NCI-H226 (cell line): Measurements from ENCODE around the gene MET.
"Not testable (repeated sequence)": the region's sequence is repeated elsewhere in the genome, so short reads cannot be mapped to it uniquely, and the experiment has no call there.

Source experiments
- DNase-seq: peaks from one replicate; pipeline ENCODE4 v3.0.0-alpha.2; 2015

MET gene

DNA sequence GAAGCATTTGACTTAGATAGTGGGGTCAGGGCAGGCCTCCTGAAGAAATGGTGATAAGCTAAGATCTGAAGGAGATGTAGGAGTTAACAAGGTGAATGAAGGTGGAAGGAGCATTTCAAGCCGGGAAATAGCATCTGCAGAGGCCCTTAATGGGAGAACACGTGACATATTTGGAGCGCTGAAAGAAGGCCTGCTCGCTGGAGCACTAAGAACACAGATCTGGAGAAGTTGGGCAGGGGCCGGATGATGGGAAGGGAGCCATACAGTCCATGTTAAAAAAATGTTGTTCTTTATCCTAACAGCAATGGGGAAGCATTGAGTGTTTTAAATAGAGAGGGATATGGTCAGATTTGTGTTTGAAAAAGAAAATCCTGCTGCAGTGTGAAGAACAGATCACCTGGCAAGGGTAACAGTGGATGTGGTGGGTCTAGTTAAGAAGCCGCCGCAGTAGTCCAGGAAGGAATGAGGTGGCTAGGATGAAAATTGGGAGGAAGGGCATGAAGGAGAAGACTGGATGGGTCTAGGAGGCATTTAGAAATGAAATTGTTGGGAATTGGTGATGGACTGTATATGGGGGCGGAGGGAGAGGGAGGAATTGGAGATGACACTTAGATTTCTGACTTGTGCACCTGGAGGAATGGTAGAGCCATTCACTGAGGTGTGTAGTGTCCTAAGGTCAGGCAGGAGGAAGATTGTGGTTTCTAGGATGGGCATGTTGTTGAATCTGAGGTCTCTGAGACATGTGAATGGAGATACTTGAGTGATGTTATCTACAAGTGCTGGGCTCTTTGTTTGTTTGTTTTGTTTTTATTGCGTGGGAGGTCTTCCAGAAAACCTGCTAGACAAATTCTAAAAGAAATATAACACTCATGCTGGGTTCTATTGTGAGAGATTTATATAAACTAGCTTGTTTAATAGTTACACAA is 58.4 kb downstream of the MET start:
- no peak for DNase-seq

DNA sequence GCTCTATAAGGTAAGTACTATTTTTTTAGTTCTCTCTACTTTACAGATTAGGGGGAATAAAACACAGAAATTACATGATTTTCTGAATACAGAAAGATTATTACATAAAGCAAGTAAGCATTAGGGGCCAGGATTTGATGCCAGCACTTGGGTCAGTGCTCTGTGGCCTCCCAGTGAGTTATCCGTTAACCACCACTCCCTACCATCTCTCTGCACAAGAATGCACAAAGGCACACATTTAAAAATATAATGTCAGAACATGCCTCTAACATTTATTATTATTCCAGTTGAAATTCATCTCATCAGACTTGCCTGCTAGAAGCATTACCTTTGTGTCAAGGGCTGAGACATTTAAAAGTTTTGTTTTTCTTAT is 59.0 kb downstream of the MET start:
- no peak for DNase-seq

DNA sequence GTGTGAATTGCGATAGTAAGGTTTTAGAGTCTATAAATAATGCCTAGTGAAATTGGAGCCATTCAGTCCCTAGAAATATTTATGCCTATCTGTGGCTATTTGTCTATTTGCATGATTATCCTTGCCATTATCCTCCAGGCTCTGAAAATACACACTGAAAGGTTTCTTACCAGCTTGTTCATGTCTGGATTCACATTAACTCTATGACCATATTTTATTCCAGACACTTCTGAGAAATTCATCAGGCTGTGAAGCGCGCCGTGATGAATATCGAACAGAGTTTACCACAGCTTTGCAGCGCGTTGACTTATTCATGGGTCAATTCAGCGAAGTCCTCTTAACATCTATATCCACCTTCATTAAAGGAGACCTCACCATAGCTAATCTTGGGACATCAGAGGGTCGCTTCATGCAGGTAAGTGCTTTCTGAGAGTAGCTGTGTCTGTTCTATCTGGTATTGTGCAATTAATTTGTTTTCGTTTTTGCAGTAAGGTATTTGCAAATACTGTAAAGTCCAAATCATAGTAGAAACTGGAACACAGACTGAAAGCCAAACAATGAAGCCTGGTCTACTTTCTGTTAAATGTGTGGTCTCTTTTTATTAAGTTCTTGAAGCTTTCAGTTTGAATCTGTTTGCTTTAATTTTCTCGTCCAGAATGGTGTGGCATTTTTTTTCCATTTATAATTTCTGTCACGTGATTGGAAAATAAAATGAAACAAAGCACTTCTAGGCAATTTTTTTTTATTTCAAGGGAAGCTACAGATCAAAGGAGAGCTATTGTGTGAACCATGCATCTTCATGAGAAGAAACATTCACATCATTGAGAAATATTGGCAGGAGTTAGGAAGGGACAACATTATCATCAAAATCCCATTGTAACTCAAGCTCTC is 59.7 kb downstream of the MET start:
- DNase-seq, result no peak

DNA sequence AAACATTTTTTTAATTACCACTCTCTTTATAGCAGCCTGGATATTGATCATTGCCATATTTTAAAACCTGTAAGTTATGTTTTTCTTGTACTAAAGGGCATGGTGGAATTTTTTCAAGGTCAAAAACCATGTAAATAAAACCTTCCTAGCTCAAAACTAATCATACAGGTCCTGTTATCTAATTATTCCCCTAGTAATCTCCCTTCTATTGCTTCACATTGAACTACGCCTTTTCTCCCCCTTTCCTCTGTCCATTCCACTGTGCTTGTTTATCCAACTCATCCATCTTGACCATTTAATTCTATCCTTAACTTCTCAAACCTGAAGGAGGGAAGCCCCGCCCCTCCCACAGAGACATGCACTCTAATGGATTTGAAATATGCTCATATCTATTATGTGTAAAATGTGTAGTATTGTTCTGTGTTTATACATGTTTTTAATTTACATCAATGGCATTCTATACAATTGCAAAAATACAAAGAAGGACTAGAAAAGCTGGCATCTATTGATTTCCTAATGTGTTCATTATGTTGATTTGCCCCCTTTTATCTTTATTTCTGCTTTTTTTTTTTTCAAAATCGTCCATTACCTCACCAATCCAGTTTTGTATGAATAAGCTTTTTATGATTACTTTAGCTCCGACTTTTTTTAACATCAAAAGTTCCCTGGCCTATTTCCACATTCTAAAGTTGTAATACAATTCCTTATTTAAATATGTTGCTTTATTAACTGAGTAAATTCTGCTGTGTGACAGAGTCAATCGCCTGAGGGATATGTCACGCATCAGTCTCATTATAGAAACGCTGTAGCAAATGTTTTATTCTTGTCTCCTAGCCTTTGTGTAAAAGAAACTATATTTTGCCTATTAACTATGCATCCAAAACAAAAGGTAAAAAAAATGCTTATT is 61.0 kb downstream of the MET start:
- no peak for DNase-seq

DNA sequence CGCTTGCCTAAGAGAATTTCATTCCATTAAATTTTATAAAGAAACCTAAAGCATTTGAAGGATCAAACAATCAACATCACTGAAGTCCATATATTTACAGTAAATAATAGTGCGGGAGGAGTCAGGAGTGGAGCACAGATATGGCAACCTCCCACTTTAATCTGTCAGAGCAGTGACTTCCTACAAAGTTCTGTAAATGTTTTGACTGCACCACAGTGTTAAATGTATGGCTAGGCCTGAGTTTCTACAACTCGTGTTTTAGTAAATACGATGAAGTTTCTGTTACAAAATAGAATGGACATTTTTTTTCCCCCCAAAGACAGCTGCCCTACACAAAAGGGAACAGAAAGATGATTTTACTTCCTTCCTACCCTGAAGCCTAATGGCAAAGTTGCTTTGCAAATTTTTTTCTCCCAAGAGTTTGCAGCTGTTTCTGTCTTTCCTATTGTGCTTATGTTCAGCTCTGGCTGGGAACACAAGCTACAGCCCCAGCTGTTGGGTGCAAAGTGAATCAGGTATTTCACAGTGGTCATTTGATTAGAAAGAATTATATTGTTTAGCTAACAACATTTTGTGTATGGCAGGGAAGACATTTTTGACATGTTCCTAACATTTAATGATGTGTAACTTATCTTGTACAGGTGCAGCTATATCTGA is 62.1 kb downstream of the MET start:
- no peak for DNase-seq

DNA sequence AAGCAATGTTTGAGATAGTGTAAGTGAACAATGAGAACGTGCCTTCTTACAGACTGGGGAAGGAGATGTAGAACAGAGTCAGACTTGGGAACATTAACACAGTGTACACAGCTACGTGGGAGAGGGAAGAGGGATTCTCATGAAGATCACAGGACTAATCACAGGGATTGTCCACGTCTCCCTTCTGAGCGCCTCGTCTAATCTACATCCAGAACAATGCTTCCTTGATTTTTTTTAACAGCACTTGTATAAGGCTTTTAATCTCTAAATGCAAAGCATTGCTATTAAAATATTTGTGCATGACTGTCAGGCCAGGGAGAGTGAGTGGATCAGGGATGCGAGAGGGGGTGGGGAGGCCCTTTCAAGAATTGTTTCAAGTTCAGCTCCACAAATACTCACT is 62.7 kb downstream of the MET start:
- DNase-seq, result no peak

DNA sequence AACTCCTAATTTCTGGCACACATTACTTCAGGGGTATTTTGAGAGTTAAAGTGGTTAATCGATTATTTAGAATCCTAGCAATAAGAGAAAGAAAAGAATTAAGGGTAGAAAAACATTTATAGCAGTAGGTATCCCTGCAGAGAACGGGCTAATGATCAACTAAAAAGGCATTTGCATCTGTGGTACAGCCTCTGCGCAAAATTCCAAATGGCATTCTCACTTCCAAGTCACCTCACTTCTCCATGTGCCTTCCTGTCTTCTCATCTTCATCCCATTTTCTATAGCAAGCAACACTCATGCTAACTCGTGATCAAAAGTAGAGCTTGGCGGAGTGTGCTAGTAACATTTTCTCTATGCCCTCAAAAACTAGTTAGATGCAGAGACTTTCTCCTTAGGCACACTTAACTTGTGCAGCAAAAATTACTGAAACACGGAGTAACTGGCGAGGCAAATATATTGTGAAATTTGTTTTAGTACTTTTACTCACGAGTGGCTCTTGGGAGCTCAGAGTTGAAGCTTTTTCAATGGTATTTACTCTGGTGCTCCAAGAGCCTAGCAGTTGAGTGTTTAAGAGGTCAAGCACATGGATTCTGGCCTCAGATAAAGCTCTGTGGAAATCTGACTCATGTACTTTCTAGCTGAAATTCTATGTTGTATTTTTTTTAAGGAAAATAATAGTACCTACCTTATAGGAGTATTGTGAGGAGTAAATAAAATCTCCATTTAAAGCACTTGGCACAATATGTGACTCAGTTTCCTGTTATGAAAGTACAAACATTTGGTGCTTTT is 65.1 kb downstream of the MET start:
- DNase-seq, result no peak

DNA sequence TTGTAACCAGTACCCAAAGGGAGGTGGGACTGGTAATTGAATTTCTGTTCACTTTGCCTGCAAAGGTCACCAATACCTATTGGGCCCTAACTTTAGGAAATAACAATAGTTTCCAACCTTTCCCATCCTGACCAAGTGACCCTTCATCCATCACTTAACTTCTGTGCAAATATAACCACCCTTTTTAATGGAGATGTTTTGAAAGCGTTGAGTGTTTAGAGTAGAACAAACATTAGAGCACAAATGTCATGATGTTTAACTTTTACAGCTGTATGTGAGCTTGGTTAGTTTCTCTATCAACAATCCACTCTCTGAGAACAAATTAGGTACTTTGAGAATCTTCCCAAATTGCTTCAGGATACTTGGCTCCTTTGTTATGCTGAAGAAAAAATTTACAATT is 66.4 kb downstream of the MET start:
- no peak for DNase-seq

DNA sequence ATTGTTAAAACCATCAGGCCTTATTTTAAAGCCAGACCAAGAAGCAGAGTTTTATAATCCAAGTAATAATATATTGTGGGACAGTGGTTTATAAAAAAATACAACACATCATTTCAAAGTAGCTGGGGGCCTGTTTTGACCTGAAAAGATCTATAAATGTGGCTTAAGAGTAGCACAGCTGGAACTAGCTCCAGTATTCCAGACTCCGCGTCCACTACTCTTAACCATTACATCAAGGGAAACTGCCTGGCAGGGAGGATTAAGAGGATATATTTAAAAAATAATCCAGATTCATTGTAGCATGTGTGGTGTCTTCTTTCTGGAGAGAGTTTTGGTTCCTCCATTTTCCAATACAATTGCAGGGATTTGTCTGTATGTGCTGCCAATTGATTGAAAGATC is 67.3 kb downstream of the MET start:
- DNase-seq, result no peak

DNA sequence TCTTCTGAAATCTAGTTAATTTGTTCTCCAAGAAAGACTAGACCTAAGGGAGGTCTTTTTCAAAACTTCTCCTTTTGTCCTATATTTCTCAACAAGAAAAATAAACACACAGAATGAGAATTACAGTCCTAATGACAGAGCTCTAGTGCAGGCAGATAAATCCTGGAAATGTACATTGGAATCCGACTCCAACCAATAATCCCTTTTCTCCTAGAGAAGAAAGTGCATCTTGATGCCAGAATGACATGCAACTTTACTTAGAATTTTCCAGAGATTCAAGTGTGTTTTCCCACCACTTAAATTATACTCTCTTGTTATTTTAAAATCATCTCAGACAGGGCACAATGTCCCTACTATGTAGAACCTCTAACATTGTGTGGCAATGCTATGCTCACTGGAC is 68.2 kb downstream of the MET start:
- DNase-seq, result no peak

DNA sequence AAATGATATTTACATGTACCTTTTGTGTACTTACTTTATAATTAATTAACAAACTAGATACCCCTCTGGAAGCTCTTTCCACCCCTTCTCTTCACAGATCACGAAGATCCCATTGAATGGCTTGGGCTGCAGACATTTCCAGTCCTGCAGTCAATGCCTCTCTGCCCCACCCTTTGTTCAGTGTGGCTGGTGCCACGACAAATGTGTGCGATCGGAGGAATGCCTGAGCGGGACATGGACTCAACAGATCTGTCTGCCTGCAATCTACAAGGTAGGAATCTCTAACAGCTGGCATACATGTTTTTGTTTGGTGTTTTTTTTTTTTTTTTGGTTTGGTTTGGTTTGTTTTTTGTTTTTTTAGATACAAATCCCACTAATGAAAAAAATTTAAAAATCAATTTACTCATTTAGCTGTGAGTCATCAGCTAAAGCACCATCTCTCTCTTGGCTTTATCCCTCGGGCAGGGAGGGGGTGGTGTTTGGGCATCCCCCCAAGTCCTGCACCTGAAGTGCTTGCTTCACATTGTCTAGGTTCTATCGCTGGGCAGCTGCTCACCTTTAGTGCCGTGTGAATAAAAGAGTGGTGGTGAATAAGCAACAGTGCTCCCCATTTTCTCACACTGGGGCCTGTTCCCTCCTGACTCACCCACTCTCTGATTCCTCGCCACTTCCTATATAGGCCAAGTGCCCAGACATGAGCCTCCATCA is 68.9 kb downstream of the MET start:
- DNase-seq, result no peak

DNA sequence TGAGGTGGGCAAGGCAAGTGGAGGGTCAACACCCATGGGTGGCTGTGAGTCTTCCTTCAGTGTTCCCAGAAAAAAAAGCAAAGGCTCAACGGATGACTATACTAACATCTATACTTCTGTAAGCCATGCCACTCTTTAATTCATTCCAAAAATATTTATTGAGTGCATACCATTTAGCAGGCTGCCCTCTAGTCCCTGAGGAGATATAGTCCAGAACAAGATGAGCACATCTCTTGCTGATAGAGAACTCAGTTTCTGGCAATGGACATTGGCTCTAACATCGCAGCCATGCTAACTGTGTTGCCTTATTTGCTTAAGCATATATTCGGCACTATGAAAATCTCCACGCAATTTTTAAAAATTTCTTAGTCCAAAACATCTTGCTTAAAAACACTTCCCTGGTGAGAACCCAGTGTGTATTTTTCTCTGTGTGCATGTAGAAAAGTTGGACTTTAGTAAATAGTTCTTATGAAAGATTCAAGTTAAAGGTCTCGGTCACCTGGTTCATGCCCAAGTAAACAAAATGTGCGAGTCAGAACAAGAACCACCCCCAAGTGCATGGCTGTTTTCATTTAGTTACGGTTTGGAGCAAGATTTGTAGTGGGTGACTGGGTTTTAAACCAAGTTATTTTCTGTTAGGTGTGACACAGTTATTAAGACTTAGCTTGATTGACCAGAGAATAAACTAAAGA is 69.8 kb downstream of the MET start:
- no peak for DNase-seq

DNA sequence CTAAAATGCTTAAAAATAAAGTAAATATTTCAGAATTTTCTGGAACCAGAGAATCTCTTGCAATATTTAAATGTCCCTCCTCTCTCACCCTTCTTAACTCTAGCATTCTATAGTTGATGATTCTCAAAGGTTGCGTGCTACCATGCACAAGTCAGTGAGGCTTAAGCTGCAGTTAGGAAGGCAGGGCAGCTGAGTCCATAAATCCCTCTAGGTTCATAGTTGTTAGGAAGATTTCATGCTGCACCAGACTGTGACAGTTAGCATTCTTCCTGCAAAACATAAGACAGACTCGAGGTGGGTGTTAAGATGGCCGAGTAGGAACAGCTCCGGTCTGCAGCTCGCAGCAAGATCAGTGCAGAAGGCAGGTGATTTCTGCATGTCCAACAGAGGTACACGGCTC is 70.6 kb downstream of the MET start:
- DNase-seq, result no peak

DNA sequence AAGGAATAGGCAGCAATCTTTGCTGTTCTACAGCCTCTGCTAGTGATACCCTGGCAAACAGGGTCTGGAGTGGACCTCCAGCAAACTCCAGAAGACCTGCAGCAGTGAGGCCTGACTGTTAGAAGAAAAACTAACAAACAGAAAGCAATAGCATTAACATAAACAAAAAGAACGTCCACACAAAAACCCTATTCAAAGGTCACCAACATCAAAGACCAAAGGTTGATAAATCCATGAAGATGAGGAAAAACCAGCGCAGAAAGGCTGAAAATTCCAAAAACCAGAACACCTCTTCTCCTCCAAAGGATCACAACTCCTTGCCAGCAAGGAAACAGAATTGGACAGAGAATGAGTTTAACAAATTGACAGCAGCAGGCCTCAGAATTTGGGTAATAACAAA is 71.8 kb downstream of the MET start:
- not testable (repeated sequence) for DNase-seq

DNA sequence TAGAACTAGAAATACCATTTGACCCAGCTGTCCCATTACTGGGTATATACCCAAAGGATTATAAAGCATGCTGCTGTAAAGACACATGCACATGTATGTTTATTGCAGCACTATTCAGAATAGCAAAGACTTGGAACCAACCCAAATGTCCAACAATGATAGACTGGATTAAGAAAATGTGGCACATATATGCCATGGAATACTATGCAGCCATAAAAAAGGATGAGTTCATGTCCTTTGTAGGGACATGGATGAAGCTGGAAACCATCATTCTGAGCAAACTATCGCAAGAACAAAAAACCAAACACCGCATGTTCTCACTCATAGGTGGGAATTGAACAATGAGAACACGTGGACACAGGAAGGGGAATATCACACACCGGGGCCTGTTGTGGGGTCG is 74.4 kb downstream of the MET start:
- not testable (repeated sequence) for DNase-seq

DNA sequence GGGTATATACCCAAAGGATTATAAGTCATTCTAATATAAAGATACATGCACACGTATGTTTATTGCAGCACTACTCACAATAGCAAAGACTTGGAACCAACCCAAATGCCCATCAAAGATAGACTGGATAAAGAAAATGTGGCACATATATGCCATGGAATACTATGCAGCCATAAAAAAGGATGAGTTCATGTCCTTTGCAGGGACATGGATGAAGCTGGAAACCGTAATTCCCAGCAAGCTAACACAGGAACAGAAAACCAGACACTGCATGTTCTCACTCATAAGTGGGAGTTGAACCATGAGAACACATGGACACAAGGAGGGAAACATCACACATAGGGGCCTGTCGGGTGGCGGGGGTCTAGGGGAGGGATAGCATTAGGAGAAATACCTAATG is 79.1 kb downstream of the MET start:
- DNase-seq, result not testable (repeated sequence)

DNA sequence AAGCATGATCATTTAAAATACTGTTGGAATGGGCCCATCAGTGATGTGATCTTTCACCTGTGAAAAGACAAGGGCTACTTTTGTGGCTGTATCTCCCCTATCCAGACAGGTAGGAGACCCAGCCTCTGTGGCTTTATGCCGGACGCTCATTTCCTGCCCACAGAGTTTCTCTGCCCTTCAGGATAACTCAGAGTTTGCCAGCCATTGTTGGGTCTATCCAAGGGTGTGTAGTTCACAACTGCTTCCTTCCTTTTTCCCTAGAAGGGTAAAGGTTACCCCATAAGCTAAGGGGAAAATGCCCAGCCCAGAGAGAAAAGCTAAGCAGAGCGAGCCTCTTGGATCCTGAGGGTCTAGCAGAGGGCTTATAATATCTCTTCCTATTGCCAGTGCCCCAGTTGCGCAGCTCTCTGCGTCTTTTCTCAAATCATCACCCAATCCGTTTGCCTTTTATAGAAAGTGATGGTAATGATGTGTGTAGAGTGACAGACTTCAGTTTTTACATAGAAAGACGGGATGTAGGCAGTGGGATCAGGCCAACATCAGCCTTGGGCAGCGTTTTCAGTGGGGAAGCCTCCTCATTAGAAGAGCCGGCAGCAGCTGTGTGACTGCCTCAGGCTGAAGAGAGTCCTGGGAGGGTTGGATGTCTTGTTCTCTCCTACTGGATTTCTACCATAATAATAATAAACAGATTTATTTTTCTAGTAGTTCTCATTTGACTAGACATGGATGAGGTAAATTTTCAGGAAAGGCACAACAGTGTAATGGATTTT is 80.5 kb downstream of the MET start:
- DNase-seq, result no peak

DNA sequence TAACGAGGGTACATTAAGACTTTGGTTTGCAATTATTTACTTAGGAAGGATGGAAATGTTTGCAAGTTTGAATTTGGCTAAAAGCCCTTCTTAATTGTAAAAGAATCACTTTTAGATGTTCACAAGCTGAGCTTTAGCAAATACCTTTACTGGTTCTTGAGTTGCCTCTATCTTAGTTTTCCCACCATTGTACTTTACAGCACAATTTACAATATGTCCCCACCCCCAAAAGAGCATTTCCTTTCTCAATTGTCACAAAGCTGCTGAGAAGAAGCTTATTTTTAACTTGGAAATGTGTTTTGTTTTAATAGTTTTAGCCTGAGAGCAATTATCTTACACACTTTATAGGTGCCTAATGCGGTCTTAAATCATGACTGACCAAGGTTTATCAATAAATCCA is 81.1 kb downstream of the MET start:
- DNase-seq, result no peak

DNA sequence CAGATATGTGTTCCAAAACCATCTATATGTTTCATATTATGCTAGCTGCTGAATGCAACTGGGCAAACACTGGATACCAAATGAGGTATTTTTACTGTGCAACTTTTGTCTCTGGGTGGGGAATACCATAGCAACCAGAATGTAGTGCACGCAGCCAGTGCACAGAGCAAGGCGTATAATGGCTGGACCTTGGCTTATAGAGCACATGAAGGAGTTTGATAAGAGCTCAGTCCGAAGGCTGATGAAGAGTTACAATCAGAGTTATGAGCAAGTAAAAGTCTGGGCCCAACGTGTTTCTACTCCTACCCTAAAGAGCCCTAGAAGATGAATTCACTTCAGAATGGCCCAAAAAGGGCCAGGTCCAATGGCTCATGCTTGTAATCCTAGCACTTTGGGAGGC is 82.2 kb downstream of the MET start:
- DNase-seq, result no peak

DNA sequence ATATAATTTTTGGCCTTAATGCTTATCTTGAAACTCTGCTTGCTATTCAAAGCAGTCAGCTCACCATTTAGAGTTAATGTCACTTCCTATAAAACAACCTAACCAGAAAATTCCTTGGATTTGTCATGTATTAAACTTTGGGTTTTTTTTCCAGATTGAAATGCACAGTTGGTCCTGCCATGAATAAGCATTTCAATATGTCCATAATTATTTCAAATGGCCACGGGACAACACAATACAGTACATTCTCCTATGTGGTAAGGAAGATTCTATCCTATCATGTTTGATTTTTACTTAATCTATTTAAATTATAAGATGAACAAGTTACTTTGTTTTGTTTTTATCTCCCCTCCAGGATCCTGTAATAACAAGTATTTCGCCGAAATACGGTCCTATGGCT is 85.3 kb downstream of the MET start:
- no peak for DNase-seq
